ENCODE data around the gene MPRIP. TPM values are rescaled to one million over a fixed set of nuclear protein-coding genes. Genes with fewer than 3 reads are reported as not detected.

MPRIP gene
- total RNA-seq, 1 donor: 86.5 TPM

GRCh38 chr17:17236295-17237025 is 194.2 kb downstream of the MPRIP start:
- peak overlapping the region; percentile 99 for H3K4me3 ChIP-seq (ENCODE audit: low read depth, low read length)
- DNase-seq (ENCODE audit: low read depth): peak; percentile 29
- TF ChIP-seq, protein P1, sequence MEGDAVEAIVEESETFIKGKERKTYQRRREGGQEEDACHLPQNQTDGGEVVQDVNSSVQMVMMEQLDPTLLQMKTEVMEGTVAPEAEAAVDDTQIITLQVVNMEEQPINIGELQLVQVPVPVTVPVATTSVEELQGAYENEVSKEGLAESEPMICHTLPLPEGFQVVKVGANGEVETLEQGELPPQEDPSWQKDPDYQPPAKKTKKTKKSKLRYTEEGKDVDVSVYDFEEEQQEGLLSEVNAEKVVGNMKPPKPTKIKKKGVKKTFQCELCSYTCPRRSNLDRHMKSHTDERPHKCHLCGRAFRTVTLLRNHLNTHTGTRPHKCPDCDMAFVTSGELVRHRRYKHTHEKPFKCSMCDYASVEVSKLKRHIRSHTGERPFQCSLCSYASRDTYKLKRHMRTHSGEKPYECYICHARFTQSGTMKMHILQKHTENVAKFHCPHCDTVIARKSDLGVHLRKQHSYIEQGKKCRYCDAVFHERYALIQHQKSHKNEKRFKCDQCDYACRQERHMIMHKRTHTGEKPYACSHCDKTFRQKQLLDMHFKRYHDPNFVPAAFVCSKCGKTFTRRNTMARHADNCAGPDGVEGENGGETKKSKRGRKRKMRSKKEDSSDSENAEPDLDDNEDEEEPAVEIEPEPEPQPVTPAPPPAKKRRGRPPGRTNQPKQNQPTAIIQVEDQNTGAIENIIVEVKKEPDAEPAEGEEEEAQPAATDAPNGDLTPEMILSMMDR (IDR thresholded peaks at IDR 0.05; ENCODE audit: insufficient read depth, low read length): no peak

- TF ChIP-seq, protein P1 (IDR thresholded peaks at IDR 0.05; ENCODE audit: insufficient read depth, low read length): no peak
- peak within 1 kb of the TSS; percentile 99 for H3K4me3 ChIP-seq (ENCODE audit: low read depth, low read length)
- DNase-seq (ENCODE audit: low read depth): peak; percentile 94
Observed at GRCh38 chr17:17237026-17237799, 195.0 kb downstream of the MPRIP start, which contains the start of gene FLCN. Gene FLCN (minus strand): TSS chr17:17237168. CDS start chr17:17228137, 9,031 bp downstream.

DNA sequence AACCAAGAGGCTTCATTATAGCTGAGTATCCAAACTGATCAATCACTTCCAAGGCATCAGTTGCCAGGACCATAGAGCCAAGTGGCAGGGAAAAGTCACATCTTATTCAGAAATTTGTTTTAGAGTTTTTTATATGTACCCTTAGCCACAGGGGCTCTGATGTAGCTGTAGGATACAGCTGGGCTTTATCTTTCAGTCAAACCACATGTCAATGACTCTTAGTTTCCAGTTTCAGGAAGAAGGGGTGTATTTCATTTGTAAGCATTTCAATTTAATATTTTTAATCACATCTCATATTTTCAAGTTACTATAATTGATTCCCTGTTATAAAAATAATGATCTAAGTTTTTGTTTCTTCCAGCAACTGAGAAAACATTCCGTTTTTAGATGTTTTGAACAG is 197.6 kb downstream of the MPRIP start:
- DNase-seq (ENCODE audit: low read depth): no peak
- no peak overlapping the region for H3K4me3 ChIP-seq (ENCODE audit: low read depth, low read length)
- TF ChIP-seq, protein P1 (IDR thresholded peaks at IDR 0.05; ENCODE audit: insufficient read depth, low read length): no peak

GRCh38 chr17:17241656-17242055 is 199.4 kb downstream of the MPRIP start:
- no peak for DNase-seq (ENCODE audit: low read depth)
- TF ChIP-seq, protein P1 (IDR thresholded peaks at IDR 0.05; ENCODE audit: insufficient read depth, low read length): no peak
- H3K4me3 ChIP-seq (ENCODE audit: low read depth, low read length): no peak overlapping the region

DNA sequence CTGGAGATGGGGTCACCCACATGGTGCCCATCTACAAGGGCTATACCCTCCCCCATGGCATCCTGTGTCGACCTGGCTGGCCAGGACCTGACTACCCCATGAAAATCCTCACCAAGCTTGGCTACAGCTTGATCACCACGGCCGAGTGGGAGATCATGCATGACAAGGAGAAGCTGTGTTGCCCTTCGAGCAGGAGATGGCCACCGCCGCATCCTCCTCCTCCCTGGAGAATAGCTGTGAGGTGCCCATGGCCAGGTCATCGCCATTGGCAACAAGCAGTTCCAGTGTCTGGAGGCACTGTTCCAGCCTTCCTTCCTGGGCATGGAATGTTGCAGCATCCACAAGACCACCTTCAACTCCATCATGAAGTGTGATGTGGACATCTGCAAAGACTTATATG is 200.0 kb downstream of the MPRIP start:
- TF ChIP-seq, protein P1 (IDR thresholded peaks at IDR 0.05; ENCODE audit: insufficient read depth, low read length): no peak
- no peak for DNase-seq (ENCODE audit: low read depth)
- H3K4me3 ChIP-seq (ENCODE audit: low read depth, low read length): no peak overlapping the region

Small RNA genes within 50 kb of the gene (small RNA-seq; reads per million reads assigned to genes)
- not detected for gene RNU6-767P

Other genes with a start within 250 kb of the MPRIP start
- gene TNFRSF13B, start 70.3 kb upstream of the MPRIP start, total RNA-seq (ENCODE audit: low replicate concordance): not detected in 2 replicates
- gene PLD6, start 163.9 kb downstream of the MPRIP start, total RNA-seq (ENCODE audit: low replicate concordance): 3.1 and 4.3 TPM in 2 replicates
- gene FLCN, start 194.7 kb downstream of the MPRIP start, total RNA-seq (ENCODE audit: low replicate concordance): 67.3 and 78.2 TPM in 2 replicates
- 62.1 and 124 TPM in 2 replicates for gene COPS3, start 238.8 kb downstream of the MPRIP start, total RNA-seq (ENCODE audit: low replicate concordance)